Kidney glomerular epithelial cell (primary cell): Measurements from ENCODE around the gene XKR7.
"Not testable (repeated sequence)": the region's sequence is repeated elsewhere in the genome, so short reads cannot be mapped to it uniquely, and the experiment has no call there.

Experiments used
- DNase-seq: peaks from one replicate; lab custom pipeline; 2025; lab: John Stamatoyannopoulos, UW

The XKR7 gene

GRCh38 chr20:31967830-31968249 is at the start of gene XKR7:
Gene XKR7, plus strand, starts transcription at chr20:31968151. Its CDS starts 25 bp downstream, at chr20:31968176.
- no peak for DNase-seq

GRCh38 chr20:31918466-31919105 is 49.4 kb upstream of the XKR7 start:
- no peak for DNase-seq

GRCh38 chr20:31919410-31920155 is 48.4 kb upstream of the XKR7 start:
- DNase-seq, result no peak

GRCh38 chr20:31920275-31920855 is 47.6 kb upstream of the XKR7 start:
- DNase-seq, result no peak

GRCh38 chr20:31921480-31921879 is 46.5 kb upstream of the XKR7 start:
- not testable (repeated sequence) for DNase-seq

GRCh38 chr20:31922181-31922580 is 45.8 kb upstream of the XKR7 start:
- no peak for DNase-seq

GRCh38 chr20:31922588-31922987 is 45.4 kb upstream of the XKR7 start:
- no peak for DNase-seq

- DNase-seq, result no peak
These were observed 44.3 kb upstream of the XKR7 start for GRCh38 chr20:31923388-31924331.

- no peak for DNase-seq
These were observed 43.4 kb upstream of the XKR7 start for GRCh38 chr20:31924561-31924960.

GRCh38 chr20:31925631-31926030 is 42.3 kb upstream of the XKR7 start:
- no peak for DNase-seq

GRCh38 chr20:31926493-31926892 is 41.5 kb upstream of the XKR7 start:
- DNase-seq, result no peak

GRCh38 chr20:31927627-31928159 is 40.3 kb upstream of the XKR7 start:
- no peak for DNase-seq

- not testable (repeated sequence) for DNase-seq
These were observed 38.3 kb upstream of the XKR7 start for GRCh38 chr20:31929631-31930030.

GRCh38 chr20:31930779-31931178 is 37.2 kb upstream of the XKR7 start:
- DNase-seq, result no peak

GRCh38 chr20:31933698-31934097 is 34.3 kb upstream of the XKR7 start:
- no peak for DNase-seq

- DNase-seq, result no peak
These were observed 33.5 kb upstream of the XKR7 start for GRCh38 chr20:31934491-31934890.

- DNase-seq, result no peak
These were observed 32.8 kb upstream of the XKR7 start for GRCh38 chr20:31934968-31935764.

GRCh38 chr20:31936420-31936819 is 31.5 kb upstream of the XKR7 start:
- no peak for DNase-seq

- no peak for DNase-seq
These were observed 30.1 kb upstream of the XKR7 start for GRCh38 chr20:31937820-31938219.

GRCh38 chr20:31939661-31940060 is 28.3 kb upstream of the XKR7 start:
- DNase-seq, result no peak

- DNase-seq, result no peak
These were observed 24.9 kb upstream of the XKR7 start for GRCh38 chr20:31943052-31943471.
